Nephron (organoid): ENCODE results near the gene TRIM4.

Experiments used
- H3K27ac Mint-ChIP-seq, 3 experiments: 2 replicates each; pipeline ENCODE4 v1.8.0; 2020; ENCODE audit warnings: mixed read lengths in 3 of 3, mild to moderate bottlenecking in 2 of 3, moderate library complexity in 1 of 3
- H3K27me3 Mint-ChIP-seq: 2 replicates; pipeline ENCODE4 v1.8.0; 2021; ENCODE audit warnings: low read depth, mild to moderate bottlenecking, moderate library complexity, mixed read lengths
- H3K36me3 Mint-ChIP-seq: 2 replicates; pipeline ENCODE4 v1.8.0; 2020; ENCODE audit warnings: low read depth, mixed read lengths
- H3K4me1 Mint-ChIP-seq: 2 replicates; pipeline ENCODE4 v1.8.0; 2020; ENCODE audit warnings: mixed read lengths
- H3K4me3 Mint-ChIP-seq, 3 experiments: 2 replicates each; pipeline ENCODE4 v1.8.0; 2020; ENCODE audit warnings: mild to moderate bottlenecking in 3 of 3, mixed read lengths in 3 of 3, moderate library complexity in 2 of 3
- H3K9me3 Mint-ChIP-seq: 2 replicates; pipeline ENCODE4 v1.8.0; 2020; ENCODE audit warnings: mixed read lengths
- TF ChIP-seq, protein P1 (sequence below), 3 experiments: fragments of 200-600 bp; sonication (generic); IDR thresholded peaks; one replicate each; pipeline ENCODE4 v1.5.0; 2021; ENCODE audit warnings: antibody characterized with exemption in 3 of 3; ENCODE audit not compliant: unreplicated experiment in 3 of 3

TRIM4 gene

DNA sequence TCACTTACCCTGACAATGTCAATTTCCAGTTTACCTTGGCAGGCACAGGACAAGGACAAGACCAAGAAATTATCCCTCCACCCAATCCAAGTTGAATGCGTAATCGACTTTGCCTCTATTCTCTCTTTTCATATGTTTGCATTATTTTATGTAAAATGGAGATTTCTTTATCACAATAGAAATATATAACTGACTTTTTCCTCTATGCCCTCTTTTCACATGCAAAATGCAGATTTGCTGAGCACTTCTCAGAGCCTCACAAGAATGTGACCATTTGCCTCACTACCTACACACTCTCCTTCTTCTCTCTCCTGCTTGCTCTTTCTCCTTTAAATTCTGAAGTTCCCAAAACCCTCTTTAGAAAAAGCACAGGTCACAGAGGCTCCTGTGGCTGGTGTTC lies 76.4 kb downstream of the TRIM4 start:
- no peak overlapping the region for H3K4me3 Mint-ChIP-seq
- no peaks in the 10 kb centered on the region for H3K9me3 Mint-ChIP-seq
- no peaks in the 10 kb centered on the region for H3K36me3 Mint-ChIP-seq
- TF ChIP-seq, protein P1, sequence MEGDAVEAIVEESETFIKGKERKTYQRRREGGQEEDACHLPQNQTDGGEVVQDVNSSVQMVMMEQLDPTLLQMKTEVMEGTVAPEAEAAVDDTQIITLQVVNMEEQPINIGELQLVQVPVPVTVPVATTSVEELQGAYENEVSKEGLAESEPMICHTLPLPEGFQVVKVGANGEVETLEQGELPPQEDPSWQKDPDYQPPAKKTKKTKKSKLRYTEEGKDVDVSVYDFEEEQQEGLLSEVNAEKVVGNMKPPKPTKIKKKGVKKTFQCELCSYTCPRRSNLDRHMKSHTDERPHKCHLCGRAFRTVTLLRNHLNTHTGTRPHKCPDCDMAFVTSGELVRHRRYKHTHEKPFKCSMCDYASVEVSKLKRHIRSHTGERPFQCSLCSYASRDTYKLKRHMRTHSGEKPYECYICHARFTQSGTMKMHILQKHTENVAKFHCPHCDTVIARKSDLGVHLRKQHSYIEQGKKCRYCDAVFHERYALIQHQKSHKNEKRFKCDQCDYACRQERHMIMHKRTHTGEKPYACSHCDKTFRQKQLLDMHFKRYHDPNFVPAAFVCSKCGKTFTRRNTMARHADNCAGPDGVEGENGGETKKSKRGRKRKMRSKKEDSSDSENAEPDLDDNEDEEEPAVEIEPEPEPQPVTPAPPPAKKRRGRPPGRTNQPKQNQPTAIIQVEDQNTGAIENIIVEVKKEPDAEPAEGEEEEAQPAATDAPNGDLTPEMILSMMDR (IDR thresholded peaks at IDR 0.05; ENCODE audit: unreplicated experiment in 3 of 3) = no peak
- no peak overlapping the region for H3K27ac Mint-ChIP-seq
- peaks cover 2% of the 10 kb centered on the region for H3K4me1 Mint-ChIP-seq
- H3K27me3 Mint-ChIP-seq = peaks cover 10% of the 10 kb centered on the region
